HuH-7.5 (cell line): ENCODE results near the gene CNPPD1.

Source experiments
- DNase-seq: peaks from one replicate; pipeline ENCODE4 v3.0.0; 2011; ENCODE audit warnings: low spot score

The CNPPD1 gene

GRCh38 chr2:219179601-219180465, 3.1 kb upstream of the CNPPD1 start:
- no peak for DNase-seq

- peak; percentile 54 for DNase-seq
Observed at GRCh38 chr2:219178377-219179175, 1.9 kb upstream of the CNPPD1 start.

GRCh38 chr2:219177552-219178376, 1.0 kb upstream of the CNPPD1 start, which contains the start of gene RETREG2:
RETREG2 (plus strand) TSS chr2:219178275; CDS start chr2:219178353, 78 bp downstream.
- DNase-seq, result peak; percentile 95

- no peak for DNase-seq
Observed at GRCh38 chr2:219175928-219176817, 552 bp downstream of the CNPPD1 start.

GRCh38 chr2:219175486-219175885, 1.2 kb downstream of the CNPPD1 start:
- DNase-seq, result no peak

- no peak for DNase-seq
Observed at GRCh38 chr2:219174801-219175200, 1.9 kb downstream of the CNPPD1 start.

GRCh38 chr2:219174146-219174545, 2.6 kb downstream of the CNPPD1 start:
- DNase-seq, result no peak

GRCh38 chr2:219173176-219173575, 3.5 kb downstream of the CNPPD1 start:
- no peak for DNase-seq

GRCh38 chr2:219172231-219173154, 4.2 kb downstream of the CNPPD1 start:
- DNase-seq, result no peak

- peak; percentile 70 for DNase-seq
Observed at GRCh38 chr2:219171231-219171651, 5.5 kb downstream of the CNPPD1 start.

GRCh38 chr2:219169930-219170654, 6.6 kb downstream of the CNPPD1 start, which contains the start of gene SLC23A3:
SLC23A3 (minus strand) TSS chr2:219170029; CDS start chr2:219169984, 45 bp downstream.
- no peak for DNase-seq

- no peak for DNase-seq
Observed at GRCh38 chr2:219168932-219169331, 7.8 kb downstream of the CNPPD1 start.

- no peak for DNase-seq
Observed at GRCh38 chr2:219168526-219168925, 8.2 kb downstream of the CNPPD1 start.

- DNase-seq, result no peak
Observed at GRCh38 chr2:219167997-219168396, 8.7 kb downstream of the CNPPD1 start.

GRCh38 chr2:219165058-219165911, 11.4 kb downstream of the CNPPD1 start:
- no peak for DNase-seq

GRCh38 chr2:219163156-219163555, 13.6 kb downstream of the CNPPD1 start:
- DNase-seq, result no peak

GRCh38 chr2:219161097-219161496, 15.6 kb downstream of the CNPPD1 start:
- no peak for DNase-seq
